Natural killer cell treated with Interleukin-12 subunit alpha and Interleukin-12 subunit beta and Interleukin-15 and Interleukin-18, amount 100 ng/mL, for 72 hours (primary cell): ENCODE data around the gene HYOU1. TPM values are rescaled to one million over a fixed set of nuclear protein-coding genes. Genes with fewer than 3 reads are reported as not detected.
A peak's percentile ranks its signal among the peaks of the same experiment; 100 is the strongest.
"Not testable (repeated sequence)": the region's sequence is repeated elsewhere in the genome, so short reads cannot be mapped to it uniquely, and the experiment has no call there.

Experiments used
- ATAC-seq, 2 donors: fragments of 150-1000 bp; cut with Tn5 transposase in 1 of 2; sonication (Bioruptor Pico), chemical (Tn5 transposase) in 1 of 2; 2 replicates each; pipeline ENCODE4 v1.10.0; 2021
- DNase-seq: peaks from one replicate; pipeline ENCODE4 v3.0.0; 2022; ENCODE audit warnings: low spot score
- H3K27ac Mint-ChIP-seq, 2 donors: 1 replicate in 1 of 2; 2 replicates in 1 of 2; pipeline ENCODE4 v1.8.0; 2022; ENCODE audit warnings: mixed read lengths in 2 of 2, mild to moderate bottlenecking in 1 of 2, moderate library complexity in 1 of 2
- H3K27me3 Mint-ChIP-seq, 2 donors: 1 replicate in 1 of 2; 2 replicates in 1 of 2; pipeline ENCODE4 v1.8.0; 2022; ENCODE audit warnings: mixed read lengths in 2 of 2
- H3K36me3 Mint-ChIP-seq: one replicate; pipeline ENCODE4 v1.8.0; 2022; ENCODE audit warnings: mixed read lengths
- H3K4me1 Mint-ChIP-seq, 2 donors: 1 replicate in 1 of 2; 2 replicates in 1 of 2; pipeline ENCODE4 v1.8.0; 2022; ENCODE audit warnings: low read depth in 2 of 2, mixed read lengths in 2 of 2, mild to moderate bottlenecking in 1 of 2
- H3K4me3 Mint-ChIP-seq: one replicate; pipeline ENCODE4 v1.8.0; 2022; ENCODE audit warnings: mixed read lengths
- H3K9me3 Mint-ChIP-seq: 2 replicates; pipeline ENCODE4 v1.8.0; 2022; ENCODE audit warnings: mixed read lengths
- total RNA-seq, 2 donors: library from RNA; stranded (reverse); gene quantifications; one replicate each; pipeline ENCODE4 v1.2.3, GENCODE V29; 2022

The HYOU1 gene
- 100 to 1,000 TPM; 259 to 333 TPM for total RNA-seq

- peak within 1 kb of the TSS; percentile 88 to 95 for H3K27ac Mint-ChIP-seq
- peaks cover 22% of the 10 kb centered on the region for H3K36me3 Mint-ChIP-seq
- DNase-seq (peak; percentile 100), ATAC-seq (peak; percentile 97 to 98)
- H3K27me3 Mint-ChIP-seq: no peaks in the 10 kb centered on the region
- no peaks in the 10 kb centered on the region for H3K9me3 Mint-ChIP-seq
- H3K4me3 Mint-ChIP-seq: peak within 1 kb of the TSS; percentile 95
- H3K4me1 Mint-ChIP-seq: peaks cover 35 to 41% of the 10 kb centered on the region in 2 donors
These were observed at the start of gene HYOU1 for GRCh38 chr11:119057000-119057769. TSS of gene HYOU1 (minus strand) at chr11:119057205. CDS start at chr11:119056160, 1,045 bp downstream.

GRCh38 chr11:119103793-119104192 lies 46.8 kb upstream of the HYOU1 start:
- no peaks in the 10 kb centered on the region for H3K9me3 Mint-ChIP-seq
- peak overlapping the region in 1 of 2 donors; percentile 95 for H3K27ac Mint-ChIP-seq
- DNase-seq (no peak), ATAC-seq (no peak)
- peaks cover 39 to 43% of the 10 kb centered on the region in 2 donors for H3K4me1 Mint-ChIP-seq
- H3K27me3 Mint-ChIP-seq: no peaks in the 10 kb centered on the region
- H3K36me3 Mint-ChIP-seq: peaks cover 9% of the 10 kb centered on the region
- no peak overlapping the region for H3K4me3 Mint-ChIP-seq

GRCh38 chr11:119103161-119103664 lies 46.2 kb upstream of the HYOU1 start:
- H3K4me3 Mint-ChIP-seq, H3K27me3 Mint-ChIP-seq, ATAC-seq, H3K9me3 Mint-ChIP-seq, DNase-seq: not testable (repeated sequence)
- H3K36me3 Mint-ChIP-seq: peaks cover 15% of the 10 kb centered on the region
- H3K27ac Mint-ChIP-seq: peak overlapping the region in 1 of 2 donors; percentile 95
- peaks cover 33 to 37% of the 10 kb centered on the region in 2 donors for H3K4me1 Mint-ChIP-seq

GRCh38 chr11:119101759-119102423 lies 44.9 kb upstream of the HYOU1 start, which contains the start of gene DPAGT1:
TSS of gene DPAGT1 (minus strand) at chr11:119101853. CDS start at chr11:119101655, 198 bp downstream.
- no peaks in the 10 kb centered on the region for H3K27me3 Mint-ChIP-seq
- H3K27ac Mint-ChIP-seq: peak within 1 kb of the TSS; percentile 95 to 99
- no peaks in the 10 kb centered on the region for H3K9me3 Mint-ChIP-seq
- peaks cover 22% of the 10 kb centered on the region for H3K36me3 Mint-ChIP-seq
- peak; percentile 90 to 94 for ATAC-seq
- DNase-seq: peak; percentile 88
- H3K4me1 Mint-ChIP-seq: peaks cover 31 to 33% of the 10 kb centered on the region in 2 donors
- H3K4me3 Mint-ChIP-seq: peak within 1 kb of the TSS; percentile 92

- peak; percentile 66 to 72 for ATAC-seq
- peak overlapping the region; percentile 95 to 99 for H3K27ac Mint-ChIP-seq
- no peaks in the 10 kb centered on the region for H3K9me3 Mint-ChIP-seq
- H3K36me3 Mint-ChIP-seq: peaks cover 27% of the 10 kb centered on the region
- peak; percentile 68 for DNase-seq
- H3K4me3 Mint-ChIP-seq: peak overlapping the region; percentile 92
- no peaks in the 10 kb centered on the region for H3K27me3 Mint-ChIP-seq
- H3K4me1 Mint-ChIP-seq: peaks cover 27 to 31% of the 10 kb centered on the region in 2 donors
These were observed 44.2 kb upstream of the HYOU1 start for GRCh38 chr11:119100994-119101758.

- no peaks in the 10 kb centered on the region for H3K9me3 Mint-ChIP-seq
- no peak for DNase-seq
- ATAC-seq: no peak
- H3K36me3 Mint-ChIP-seq: peaks cover 27% of the 10 kb centered on the region
- peaks cover 32 to 35% of the 10 kb centered on the region in 2 donors for H3K4me1 Mint-ChIP-seq
- no peaks in the 10 kb centered on the region for H3K27me3 Mint-ChIP-seq
- H3K27ac Mint-ChIP-seq: peak overlapping the region; percentile 95 to 99
- H3K4me3 Mint-ChIP-seq: peak overlapping the region; percentile 92
These were observed 43.4 kb upstream of the HYOU1 start for GRCh38 chr11:119100246-119100970.

- DNase-seq (no peak), ATAC-seq (no peak)
- Mint-ChIP-seq H3K4me3 (peak overlapping the region; percentile 92), H3K27ac (peak overlapping the region; percentile 95 to 99), H3K36me3 (peaks cover 27% of the 10 kb centered on the region), H3K27me3 (no peaks in the 10 kb centered on the region), H3K9me3 (no peaks in the 10 kb centered on the region), H3K4me1 (peaks cover 38% of the 10 kb centered on the region in 2 donors)
These were observed 42.7 kb upstream of the HYOU1 start for GRCh38 chr11:119099711-119100110.

GRCh38 chr11:119095066-119095880 lies 38.3 kb upstream of the HYOU1 start:
- peak; percentile 100 for DNase-seq
- ATAC-seq: peak; percentile 91 to 93
- Mint-ChIP-seq H3K9me3 (no peaks in the 10 kb centered on the region), H3K27ac (peak overlapping the region; percentile 92 to 93), H3K36me3 (peaks cover 33% of the 10 kb centered on the region), H3K4me1 (peaks cover 38 to 41% of the 10 kb centered on the region in 2 donors), H3K4me3 (peak overlapping the region; percentile 91), H3K27me3 (no peaks in the 10 kb centered on the region)

GRCh38 chr11:119094816-119095065 lies 37.7 kb upstream of the HYOU1 start:
- peak overlapping the region; percentile 91 for H3K4me3 Mint-ChIP-seq
- peak; percentile 64 to 69 for ATAC-seq
- peak; percentile 77 for DNase-seq
- H3K27me3 Mint-ChIP-seq: no peaks in the 10 kb centered on the region
- H3K36me3 Mint-ChIP-seq: peaks cover 29% of the 10 kb centered on the region
- H3K27ac Mint-ChIP-seq: peak overlapping the region; percentile 92 to 93
- H3K4me1 Mint-ChIP-seq: peaks cover 33 to 39% of the 10 kb centered on the region in 2 donors
- no peaks in the 10 kb centered on the region for H3K9me3 Mint-ChIP-seq

- DNase-seq: no peak
- H3K36me3 Mint-ChIP-seq: peaks cover 29% of the 10 kb centered on the region
- H3K27ac Mint-ChIP-seq: peak overlapping the region; percentile 92 to 93
- peak; percentile 15 to 20 for ATAC-seq
- no peaks in the 10 kb centered on the region for H3K9me3 Mint-ChIP-seq
- H3K4me1 Mint-ChIP-seq: peaks cover 32 to 39% of the 10 kb centered on the region in 2 donors
- peak overlapping the region; percentile 91 for H3K4me3 Mint-ChIP-seq
- H3K27me3 Mint-ChIP-seq: no peaks in the 10 kb centered on the region
These were observed 37.2 kb upstream of the HYOU1 start for GRCh38 chr11:119093942-119094815.

- Mint-ChIP-seq H3K27ac (peak overlapping the region; percentile 92 to 93), H3K9me3 (no peaks in the 10 kb centered on the region), H3K4me1 (peaks cover 32 to 39% of the 10 kb centered on the region in 2 donors), H3K27me3 (no peaks in the 10 kb centered on the region), H3K36me3 (peaks cover 21% of the 10 kb centered on the region), H3K4me3 (peak overlapping the region; percentile 91)
- ATAC-seq: no peak
- no peak for DNase-seq
These were observed 36.2 kb upstream of the HYOU1 start for GRCh38 chr11:119092880-119093842.
